HepG2 (cell line): ENCODE data around the gene GPRIN2. TPM values are rescaled to one million over a fixed set of nuclear protein-coding genes. Genes with fewer than 3 reads are reported as not detected.

Source experiments
- ATAC-seq: fragments of 200-7000 bp; cut with Tn5 transposase; 3 replicates; pipeline ENCODE4 v1.9.1; 2020; ENCODE audit warnings: mild to moderate bottlenecking, moderate library complexity
- BruUV-seq: library from RNA; stranded (reverse); fragments of 400-500 nt; replicated peaks from 2 replicates; lab custom pipeline; 2021; lab: Mats Ljungman, UMichigan
- CTCF ChIA-PET: fragments of 300-600 bp; formaldehyde crosslinking; extraction: SDS; loops from one replicate; lab custom pipeline; 2021; ENCODE audit warnings: low total read pairs, inconsistent platforms, low intra/inter-chr PET ratio; lab: Yijun Ruan, JAX
- POLR2A ChIA-PET: fragments of 350-600 bp; sonication (Branson Sonifier 250); formaldehyde crosslinking; loops from one replicate; lab custom pipeline; 2020; ENCODE audit warnings: antibody characterized with exemption, inconsistent platforms; lab: Yijun Ruan, JAX
- DNase-seq: peaks from one replicate; pipeline ENCODE4 v3.0.0-alpha.2; 2015; ENCODE audit warnings: low spot score
- FAIRE-seq: peaks from 3 replicates; lab custom pipeline; 2011; peaks lifted over from hg19 to GRCh38; lab: Jason Lieb, UNC
- H2AFZ ChIP-seq: one replicate; pipeline ENCODE4 v1.6.1; 2011; ENCODE audit warnings: low read length, inconsistent platforms
- H3K27ac ChIP-seq: fragments of 300-600 bp; 3 replicates; pipeline ENCODE4 v1.8.0; 2011; ENCODE audit warnings: mixed run types, mild to moderate bottlenecking, mixed read lengths, low read length, inconsistent platforms; ENCODE audit not compliant: insufficient read depth; ENCODE audit errors: extremely low read length
- H3K27me3 ChIP-seq, 2 experiments: fragments of 200-600 bp in 1 of 2; 2 replicates in 1 of 2; 3 replicates in 1 of 2; pipeline versions ENCODE4 v1.6.0 to v1.8.0; 2011; ENCODE audit warnings: low read length in 2 of 2, mild to moderate bottlenecking in 2 of 2, moderate library complexity in 2 of 2, inconsistent platforms in 1 of 2; ENCODE audit not compliant: insufficient read depth in 2 of 2, control insufficient read depth in 1 of 2
- H3K36me3 ChIP-seq, 2 experiments: fragments of 200-600 bp in 1 of 2; replicated peaks in 1 of 2; 2 replicates in 1 of 2; 3 replicates in 1 of 2; pipeline versions ENCODE4 v1.5.1 to v1.8.0; 2011; ENCODE audit warnings: low read length in 2 of 2, inconsistent platforms in 1 of 2; ENCODE audit not compliant: insufficient read depth in 2 of 2, control insufficient read depth in 1 of 2
- H3K4me1 ChIP-seq: 2 replicates; pipeline ENCODE4 v1.5.1; 2012; ENCODE audit warnings: low read length, inconsistent platforms; ENCODE audit not compliant: insufficient read depth
- H3K4me2 ChIP-seq: 2 replicates; pipeline ENCODE4 v1.6.0; 2011; ENCODE audit warnings: low read depth, low read length, inconsistent platforms
- H3K4me3 ChIP-seq, 3 experiments: fragments of 200-600 bp in 1 of 3; sonication (generic), shearing (Covaris generic) in 1 of 3; replicated peaks in 1 of 3; 2 replicates each; pipeline ENCODE4 v1.5.1; 2011 to 2016; ENCODE audit warnings: low read length in 3 of 3, inconsistent platforms in 2 of 3, low read depth in 2 of 3, mild to moderate bottlenecking in 2 of 3, control low read depth in 1 of 3, mixed read lengths in 1 of 3; ENCODE audit not compliant: insufficient read depth in 1 of 3
- H3K79me2 ChIP-seq: one replicate; pipeline ENCODE4 v1.6.1; 2011; ENCODE audit warnings: low read length, inconsistent platforms; ENCODE audit not compliant: insufficient read depth
- H3K9ac ChIP-seq: 2 replicates; pipeline ENCODE4 v1.6.0; 2011; ENCODE audit warnings: mild to moderate bottlenecking, low read depth, low read length, inconsistent platforms; ENCODE audit not compliant: insufficient read depth
- H3K9me3 ChIP-seq: 2 replicates; pipeline ENCODE4 v1.5.1; 2012; ENCODE audit warnings: mild to moderate bottlenecking, low read length
- H4K20me1 ChIP-seq: 2 replicates; pipeline ENCODE4 v1.6.0; 2011; ENCODE audit warnings: inconsistent platforms, mild to moderate bottlenecking, low read length, moderate library complexity; ENCODE audit not compliant: insufficient read depth
- ETS1 ChIP-seq: sonication (generic); formaldehyde crosslinking; IDR thresholded peaks from 2 replicates; pipeline ENCODE4 v1.4.0; 2020; ENCODE audit warnings: missing genetic modification reagents
- HNRNPH1 ChIP-seq: fragments of 200-400 bp; formaldehyde crosslinking; optimal IDR thresholded peaks from 2 replicates; pipeline ENCODE3; 2017; ENCODE audit warnings: mild to moderate bottlenecking, low read depth, low read length
- IRF2 ChIP-seq: IDR thresholded peaks from 2 replicates; pipeline ENCODE4 v1.6.1; 2018; ENCODE audit warnings: missing genetic modification reagents, missing compliant biosample characterization
- JUN ChIP-seq: sonication (generic); formaldehyde crosslinking; IDR thresholded peaks from 2 replicates; pipeline ENCODE4 v1.4.0; 2020; ENCODE audit warnings: mild to moderate bottlenecking, missing genetic modification reagents
- PREB ChIP-seq: sonication (generic); formaldehyde crosslinking; IDR thresholded peaks from 2 replicates; pipeline ENCODE4 v1.4.0; 2020; ENCODE audit warnings: missing genetic modification reagents
- SP4 ChIP-seq: sonication (generic); formaldehyde crosslinking; IDR thresholded peaks from 2 replicates; pipeline ENCODE4 v1.8.1; 2023; ENCODE audit warnings: mild to moderate bottlenecking, missing genetic modification reagents
- ZNF318 ChIP-seq: sonication (generic); formaldehyde crosslinking; IDR thresholded peaks from 2 replicates; pipeline ENCODE4 v1.4.0; 2020; ENCODE audit warnings: mild to moderate bottlenecking, missing genetic modification reagents
- ZNF597 ChIP-seq: sonication (generic); formaldehyde crosslinking; IDR thresholded peaks from 2 replicates; pipeline ENCODE4 v1.5.0; 2020; ENCODE audit warnings: missing genetic modification reagents
- WGBS: methylation state at CpG from one replicate; pipeline ENCODE4 v1.1.6; 2017; ENCODE audit warnings: low lambda C conversion rate; 5-methylcytosine and 5-hydroxymethylcytosine counted together
- in situ Hi-C: cut with HindIII; loops from 2 replicates; pipeline ENCODE4 v1.10.0; 2017; ENCODE audit warnings: low pct_unique_long_range_greater_than_20kb; ENCODE audit not compliant: extremely low pct_ligation_motif_present
- intact Hi-C: fragments of 100-400 bp; cut with micrococcal nuclease; formaldehyde crosslinking; loops from one replicate; pipeline ENCODE4 v1.10.0; 2022; ENCODE audit not compliant: unreplicated experiment
- polyA plus RNA-seq, 8 experiments: library from polyadenylated mRNA; depleted of rRNA in 3 of 8; stranded (reverse) in 7 of 8; unstranded in 1 of 8; fragments of >200 nt; fragmentation: Illumina TruSeq in 4 of 8; extraction: Trizol in 4 of 8; gene quantifications; 2 replicates each; pipeline versions ENCODE4 v1.2.1 to v1.2.3, GENCODE V29; 2011 to 2016; ENCODE audit warnings: low read depth in 4 of 8, missing spikeins in 1 of 8, mixed read lengths in 1 of 8; ENCODE audit not compliant: insufficient read depth in 1 of 8
- total RNA-seq, 5 experiments: library from RNA; depleted of rRNA; stranded (reverse); fragments of >200 nt; fragmentation: Illumina TruSeq; extraction: Trizol; gene quantifications; 2 replicates each; pipeline ENCODE4 v1.2.3, GENCODE V29; 2016; ENCODE audit warnings: low read depth in 1 of 5

Gene GPRIN2
- total and polyA plus RNA-seq, 2 of the 13 experiments (the other 11 are each of a cell fraction or from before 2014, with no cell fraction given): not detected

GRCh38 chr10:46515793-46516192 lies 40.7 kb downstream of the GPRIN2 start:
- Histone ChIP-seq H3K4me2 (no peak overlapping the region), H2AFZ (no peak overlapping the region), H3K27me3 (peaks cover 2 to 15% of the 10 kb centered on the region in 2 experiments; a peak in 3 of 5 replicates), H3K4me1 (no peaks in the 10 kb centered on the region), H3K9me3 (no peaks in the 10 kb centered on the region), H3K9ac (no peak overlapping the region), H3K36me3 (no peaks in the 10 kb centered on the region), H3K4me3 (no peak overlapping the region), H3K27ac (no peak overlapping the region), H3K79me2 (no peaks in the 10 kb centered on the region), H4K20me1 (no peaks in the 10 kb centered on the region)
- DNase-seq (no peak), ATAC-seq (no peak), FAIRE-seq (no peak)
- in situ Hi-C loops (no loop called here), intact Hi-C loops (no loop called here)
- ChIA-PET POLR2A (no interaction called here), CTCF (no interaction called here)
- no TSS peak for BruUV-seq
- TF ChIP-seq ZNF597 (CRISPR knock-in tag) (no peak), SP4 (no peak), ZNF318 (CRISPR knock-in tag) (no peak), IRF2 (no peak), ETS1 (CRISPR knock-in tag) (no peak), PREB (CRISPR knock-in tag) (no peak), JUN (CRISPR knock-in tag) (no peak), HNRNPH1 (no peak)
- WGBS: 9% methylated on average over 3 of the region's 3 CpGs
